Lower leg skin (tissue), 4 donors: ENCODE data around the gene GGA3. TPM values are rescaled to one million over a fixed set of nuclear protein-coding genes. Genes with fewer than 3 reads are reported as not detected.

Source experiments
- DNase-seq, 2 donors: peaks; one replicate each; pipeline ENCODE4 v3.0.0-alpha.2; 2019; ENCODE audit warnings: low spot score in 2 of 2
- H3K4me3 ChIP-seq: fragments of 200-600 bp; sonication (generic); 2 replicates; pipeline ENCODE4 v1.5.1; 2017; ENCODE audit warnings: mild to moderate bottlenecking, low read depth; ENCODE audit not compliant: poor library complexity, severe bottlenecking
- POLR2A ChIP-seq, 2 donors: fragments of 450-650 bp; IDR thresholded peaks; one replicate each; pipeline ENCODE4 v1.6.1; 2016 to 2017; ENCODE audit warnings: antibody characterized with exemption in 2 of 2, mild to moderate bottlenecking in 1 of 2, moderate library complexity in 1 of 2
- WGBS, 2 donors: methylation state at CpG; one replicate each; pipeline ENCODE4 v1.1.5; 2018; 5-methylcytosine and 5-hydroxymethylcytosine counted together
- intact Hi-C: fragments of 100-400 bp; cut with DNase I; formaldehyde crosslinking; loops from one replicate; pipeline ENCODE4 v1.15.0; 2023; ENCODE audit warnings: low total_unique reads
- total RNA-seq, 4 donors: library from RNA; depleted of rRNA; stranded (reverse); fragments of >200 nt; gene quantifications; one replicate each; pipeline ENCODE4 v1.1.0, GENCODE V29; 2016
- TF ChIP-seq, protein P1 (sequence below), 3 donors: fragments of 450-650 bp; IDR thresholded peaks; one replicate each; pipeline ENCODE4 v1.5.1; 2016; ENCODE audit warnings: antibody characterized with exemption in 3 of 3, mild to moderate bottlenecking in 3 of 3, moderate library complexity in 2 of 3

Gene GGA3
- total RNA-seq, 4 donors from 2014 or later: 27.5 to 43.1 (median 29.9) TPM

DNA sequence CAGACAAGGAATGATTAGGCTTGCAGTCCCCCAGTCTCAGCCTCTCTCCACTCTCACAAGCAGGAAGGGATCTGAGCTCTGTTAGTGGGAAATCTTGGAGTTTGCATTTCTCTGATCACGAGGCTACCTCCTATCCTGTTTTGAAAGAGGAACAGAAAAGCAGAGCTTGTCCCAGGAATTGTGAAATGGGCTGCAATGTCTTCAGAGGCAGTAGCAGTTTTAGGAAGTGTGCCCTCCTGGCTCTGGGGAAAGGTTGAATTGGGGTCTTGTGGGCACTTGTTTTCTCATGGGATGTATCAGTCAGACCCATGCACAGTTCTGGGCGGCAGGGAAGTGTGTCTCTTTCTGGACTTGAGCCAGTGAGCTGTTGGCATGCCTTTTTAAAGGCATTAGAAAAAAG lies 33.1 kb downstream of the GGA3 start:
- 46 to 57% methylated on average over 2 of the region's 2 CpGs for WGBS, 2 donors
- DNase-seq: peak in 1 of 2 donors; percentile 57
- intact Hi-C loops: no loop called here
- H3K4me3 ChIP-seq: no peak overlapping the region
- no peak for TF ChIP-seq POLR2A (IDR thresholded peaks at IDR 0.05)
- TF ChIP-seq, protein P1, sequence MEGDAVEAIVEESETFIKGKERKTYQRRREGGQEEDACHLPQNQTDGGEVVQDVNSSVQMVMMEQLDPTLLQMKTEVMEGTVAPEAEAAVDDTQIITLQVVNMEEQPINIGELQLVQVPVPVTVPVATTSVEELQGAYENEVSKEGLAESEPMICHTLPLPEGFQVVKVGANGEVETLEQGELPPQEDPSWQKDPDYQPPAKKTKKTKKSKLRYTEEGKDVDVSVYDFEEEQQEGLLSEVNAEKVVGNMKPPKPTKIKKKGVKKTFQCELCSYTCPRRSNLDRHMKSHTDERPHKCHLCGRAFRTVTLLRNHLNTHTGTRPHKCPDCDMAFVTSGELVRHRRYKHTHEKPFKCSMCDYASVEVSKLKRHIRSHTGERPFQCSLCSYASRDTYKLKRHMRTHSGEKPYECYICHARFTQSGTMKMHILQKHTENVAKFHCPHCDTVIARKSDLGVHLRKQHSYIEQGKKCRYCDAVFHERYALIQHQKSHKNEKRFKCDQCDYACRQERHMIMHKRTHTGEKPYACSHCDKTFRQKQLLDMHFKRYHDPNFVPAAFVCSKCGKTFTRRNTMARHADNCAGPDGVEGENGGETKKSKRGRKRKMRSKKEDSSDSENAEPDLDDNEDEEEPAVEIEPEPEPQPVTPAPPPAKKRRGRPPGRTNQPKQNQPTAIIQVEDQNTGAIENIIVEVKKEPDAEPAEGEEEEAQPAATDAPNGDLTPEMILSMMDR (IDR thresholded peaks at IDR 0.05): no peak

DNA sequence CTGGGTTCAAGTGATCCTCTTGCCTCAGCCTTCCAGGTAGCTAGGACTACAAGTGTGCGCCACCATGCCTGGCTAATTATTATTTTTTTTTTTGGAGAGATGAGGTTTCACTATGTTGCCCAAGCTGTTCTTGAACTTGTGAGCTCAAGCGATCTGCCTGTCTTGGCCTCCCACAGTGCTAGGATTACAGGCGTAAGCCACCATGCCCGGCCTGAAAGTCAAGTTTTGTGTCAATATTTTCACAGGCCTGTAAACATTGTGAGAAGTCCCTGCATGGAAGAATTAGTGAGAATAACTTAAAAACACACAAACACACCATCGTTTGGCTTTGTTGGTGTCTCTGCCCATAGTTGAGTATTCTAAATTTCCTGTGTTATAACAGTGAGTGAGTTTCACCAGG lies 33.7 kb downstream of the GGA3 start:
- no peak for DNase-seq
- intact Hi-C loops: no loop called here
- WGBS, 2 donors: 86 to 87% methylated on average over 5 of the region's 5 CpGs
- TF ChIP-seq, protein P1 (IDR thresholded peaks at IDR 0.05): no peak
- no peak for TF ChIP-seq POLR2A (IDR thresholded peaks at IDR 0.05)
- no peak overlapping the region for H3K4me3 ChIP-seq

DNA sequence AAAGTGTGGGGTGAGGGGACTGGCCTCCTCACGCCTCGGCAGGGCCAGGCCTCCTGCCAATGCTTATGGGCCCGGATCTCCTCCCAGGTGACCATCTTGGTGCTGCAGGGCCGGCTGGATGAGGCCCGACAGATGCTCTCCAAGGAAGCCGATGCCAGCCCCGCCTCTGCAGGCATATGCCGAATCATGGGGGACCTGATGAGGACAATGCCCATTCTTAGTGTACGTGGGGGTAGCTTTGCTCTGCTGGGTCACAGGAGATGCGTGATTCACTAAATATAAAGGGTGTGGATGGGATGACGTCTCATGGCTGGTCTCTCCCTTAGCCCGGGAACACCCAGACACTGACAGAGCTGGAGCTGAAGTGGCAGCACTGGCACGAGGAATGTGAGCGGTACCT lies 36.4 kb downstream of the GGA3 start:
- DNase-seq: no peak
- TF ChIP-seq, protein P1 (IDR thresholded peaks at IDR 0.05): no peak
- TF ChIP-seq POLR2A (IDR thresholded peaks at IDR 0.05): no peak
- intact Hi-C loops: no loop called here
- WGBS, 2 donors: 74 to 78% methylated on average over 12 to 14 of the region's 14 CpGs
- H3K4me3 ChIP-seq: no peak overlapping the region

DNA sequence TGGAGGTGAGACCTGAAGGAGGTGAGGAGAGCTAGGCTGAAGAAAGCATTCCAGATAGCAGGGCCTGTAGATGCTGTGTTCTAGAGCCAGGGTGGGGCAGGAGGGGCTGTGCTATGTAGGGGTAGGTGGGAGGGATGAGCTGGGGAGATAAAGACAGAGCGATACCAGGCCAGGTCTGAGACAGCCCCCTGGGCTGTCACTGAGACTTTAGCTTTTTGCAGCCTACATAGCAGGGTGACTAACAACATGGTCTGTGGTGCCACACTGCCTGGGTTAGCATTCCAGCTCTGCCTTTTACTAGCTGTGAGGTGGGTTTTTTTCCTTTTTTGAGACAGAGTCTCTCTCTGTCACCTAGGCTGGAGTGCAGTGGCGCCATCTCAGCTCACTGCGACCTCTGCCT lies 41.6 kb downstream of the GGA3 start:
- no peak for DNase-seq
- H3K4me3 ChIP-seq: no peak overlapping the region
- TF ChIP-seq POLR2A (IDR thresholded peaks at IDR 0.05): no peak
- TF ChIP-seq, protein P1 (IDR thresholded peaks at IDR 0.05): no peak
- intact Hi-C loops: no loop called here
- WGBS, 2 donors: 89 to 97% methylated on average over 3 of the region's 3 CpGs

DNA sequence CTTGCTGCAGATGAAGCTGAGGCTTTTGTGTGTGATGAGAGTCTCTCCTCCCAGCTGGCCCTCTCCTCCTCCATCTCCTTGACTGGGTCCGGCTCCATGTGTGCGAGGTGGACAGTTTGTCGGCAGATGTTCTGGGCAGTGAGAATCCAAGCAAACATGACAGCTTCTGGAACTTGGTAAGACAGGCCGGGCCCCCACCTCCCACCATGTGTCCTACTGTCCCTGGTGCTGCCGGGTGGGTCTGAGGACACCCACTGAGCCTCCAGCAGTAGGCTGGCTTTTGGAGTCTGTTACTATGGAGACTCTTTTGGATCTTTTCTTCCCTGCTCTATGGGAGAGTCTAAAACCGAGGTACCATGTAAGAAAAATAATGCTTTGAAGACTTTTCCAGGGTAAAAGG lies 43.3 kb downstream of the GGA3 start:
- no peak for TF ChIP-seq POLR2A (IDR thresholded peaks at IDR 0.05)
- TF ChIP-seq, protein P1 (IDR thresholded peaks at IDR 0.05): no peak
- no peak for DNase-seq
- 93 to 94% methylated on average over 6 of the region's 6 CpGs for WGBS, 2 donors
- intact Hi-C loops: no loop called here
- H3K4me3 ChIP-seq: no peak overlapping the region

DNA sequence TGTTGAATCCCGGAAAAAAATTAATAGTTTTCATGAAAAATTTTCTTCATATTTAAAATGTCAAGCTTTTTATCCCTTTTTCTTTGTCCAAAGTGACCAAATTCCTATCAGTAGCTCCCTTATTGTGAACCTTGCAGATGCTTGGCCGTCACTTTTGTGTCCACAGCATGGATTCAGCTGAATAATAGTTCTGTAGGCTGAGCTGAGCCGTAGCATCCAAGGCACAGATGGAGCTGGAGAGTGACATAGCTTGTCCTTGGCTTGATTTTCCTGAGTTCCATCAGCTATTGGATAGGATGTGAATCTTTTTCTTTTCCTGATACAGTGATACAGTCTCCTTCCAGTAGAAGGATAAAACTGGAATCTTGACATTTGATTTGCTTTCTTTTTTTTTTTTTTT lies 52.3 kb downstream of the GGA3 start:
- TF ChIP-seq, protein P1 (IDR thresholded peaks at IDR 0.05): no peak
- TF ChIP-seq POLR2A (IDR thresholded peaks at IDR 0.05): no peak
- intact Hi-C loops: loop anchor here (10.0 kb wide), 1 partner anchor 94 kb away; no protein-coding TSS in a partner anchor
- 73 to 83% methylated on average over 3 of the region's 3 CpGs for WGBS, 2 donors
- DNase-seq: no peak
- H3K4me3 ChIP-seq: no peak overlapping the region
